Measurements from ENCODE around the gene CGREF1.

Gene CGREF1

DNA sequence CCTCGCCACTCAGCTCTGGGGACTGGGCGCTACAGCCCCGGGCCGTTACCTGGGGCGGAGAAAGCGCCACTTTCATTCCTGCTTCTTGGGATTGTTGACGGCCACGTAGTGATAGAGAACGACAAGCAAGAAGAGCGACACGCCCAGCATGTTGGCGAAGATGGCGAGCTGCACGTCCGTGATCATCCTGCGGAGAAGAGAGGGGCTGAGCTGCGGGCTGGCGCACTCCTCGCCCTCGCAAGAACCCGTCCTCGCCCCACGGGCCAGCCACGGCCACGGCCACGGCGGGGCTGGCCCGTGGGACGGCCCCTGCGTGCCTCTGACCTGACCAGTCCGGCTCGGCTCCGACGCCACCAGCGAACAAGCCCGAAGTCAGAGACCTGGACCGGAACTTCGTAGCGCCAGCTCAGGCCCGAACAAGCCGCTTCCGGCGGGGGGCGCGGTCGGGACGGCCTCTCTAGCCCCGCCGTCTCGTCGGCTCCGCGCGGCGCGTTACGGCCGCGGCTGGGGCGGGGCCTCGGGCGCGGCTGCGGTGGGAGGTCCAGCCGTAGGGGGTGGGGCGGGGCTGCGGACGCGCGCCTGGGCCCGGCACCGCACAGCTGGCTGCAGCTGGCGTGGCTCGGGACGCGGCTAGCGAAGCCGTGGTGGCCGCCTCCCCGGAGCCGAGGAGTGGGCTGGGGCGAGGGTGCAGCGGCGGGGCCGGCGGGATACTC, 47.5 kb downstream of the CGREF1 start, which contains the start of gene OST4:
Gene OST4, minus strand, starts transcription at position 378 of the 713 bp plus-strand sequence.
- peak; percentile 98 for DNase-seq

- no peak for DNase-seq
Measured at GRCh38 chr2:27070653-27071276, 48.2 kb downstream of the CGREF1 start.

DNA sequence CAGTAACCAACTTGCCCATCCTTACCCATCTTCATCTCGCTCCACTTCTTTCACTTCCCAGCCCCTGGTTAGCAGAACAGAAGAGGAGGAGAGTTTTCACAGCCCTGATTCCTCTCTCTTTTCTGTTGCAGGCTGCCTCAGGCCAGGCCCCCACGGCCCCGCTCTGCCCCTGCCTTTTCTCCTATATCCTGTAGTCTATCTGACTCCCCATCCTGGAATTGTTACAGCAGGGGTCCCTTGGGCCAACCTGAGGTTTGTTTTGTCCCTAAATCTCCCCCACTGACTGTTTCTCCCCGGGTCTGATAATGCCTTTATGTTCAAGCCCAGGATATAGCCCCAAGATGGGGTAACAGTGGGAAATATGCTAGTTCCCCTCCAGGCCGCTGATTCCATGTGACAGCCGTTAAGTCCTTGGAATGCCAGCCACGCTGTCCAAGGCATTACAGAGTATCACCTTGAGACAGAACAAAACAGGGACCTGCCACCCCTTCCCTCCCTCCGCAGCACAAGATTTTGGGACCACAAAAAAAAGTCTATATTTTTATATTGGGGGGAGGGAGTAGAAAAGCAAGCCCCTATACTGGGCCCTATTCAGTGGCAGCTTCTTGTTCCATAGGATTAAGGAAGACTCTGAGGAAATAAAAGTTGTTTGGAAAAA, 48.8 kb downstream of the CGREF1 start:
- DNase-seq: no peak

DNA sequence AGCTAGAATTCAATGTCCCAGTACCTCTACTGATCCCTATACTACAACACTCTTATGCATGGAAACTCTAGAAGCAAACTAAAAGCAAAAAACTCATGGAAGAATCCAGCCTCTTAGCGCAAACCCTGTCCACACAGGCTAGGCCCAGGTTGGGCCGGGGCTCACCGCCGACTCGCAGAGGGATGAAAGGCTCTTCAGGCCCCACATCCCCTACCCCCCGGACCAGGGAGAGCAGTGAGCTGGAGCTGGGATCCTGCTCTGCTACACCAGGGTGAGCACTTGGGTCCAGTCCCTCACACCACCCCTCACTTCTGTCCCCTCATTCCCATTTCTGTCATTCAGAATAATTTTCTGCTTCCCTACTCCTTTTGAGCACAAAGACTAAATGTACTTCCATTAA, 49.5 kb downstream of the CGREF1 start:
- no peak for DNase-seq

DNA sequence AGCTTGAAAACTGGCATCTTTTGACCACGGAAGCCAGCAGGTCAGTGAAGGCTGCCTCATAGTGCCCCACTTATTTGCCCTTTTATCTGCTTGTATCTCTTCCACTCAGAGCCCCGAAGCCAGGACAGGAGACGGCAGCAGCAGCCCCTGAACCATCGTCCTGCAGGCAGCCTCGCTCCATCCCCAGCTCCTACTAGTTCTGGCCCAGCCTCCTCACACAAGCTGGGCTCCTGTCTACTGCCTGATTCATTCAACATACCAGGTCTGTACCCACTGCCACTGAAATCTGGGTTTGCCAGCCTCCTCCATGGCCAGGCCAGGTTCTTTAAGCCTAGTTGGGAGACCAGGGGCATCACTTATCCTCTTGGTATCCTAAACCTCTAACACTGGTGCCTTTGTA, 51.5 kb downstream of the CGREF1 start:
- no peak for DNase-seq

GRCh38 chr2:27065128-27065527, 53.8 kb downstream of the CGREF1 start:
- DNase-seq: no peak

DNA sequence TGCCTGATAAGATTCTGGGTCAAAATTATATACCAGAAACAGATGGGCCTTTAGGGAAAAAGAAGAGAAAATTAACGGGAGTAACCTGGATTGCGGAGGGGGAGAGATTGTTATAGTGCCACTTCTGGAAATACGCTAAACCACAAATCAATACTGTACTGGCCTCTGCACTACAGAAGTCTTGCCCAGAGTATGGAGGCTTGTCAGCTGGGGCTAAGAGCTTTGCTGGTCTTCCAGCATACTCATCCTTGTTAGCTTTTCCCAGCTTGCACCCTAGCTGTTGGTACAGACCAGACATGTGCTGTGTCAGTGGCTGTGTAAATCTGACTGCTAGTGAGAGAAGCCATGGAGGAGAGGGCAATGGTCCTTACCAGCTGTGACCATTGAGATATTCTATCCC, 58.6 kb downstream of the CGREF1 start:
- DNase-seq: no peak

DNA sequence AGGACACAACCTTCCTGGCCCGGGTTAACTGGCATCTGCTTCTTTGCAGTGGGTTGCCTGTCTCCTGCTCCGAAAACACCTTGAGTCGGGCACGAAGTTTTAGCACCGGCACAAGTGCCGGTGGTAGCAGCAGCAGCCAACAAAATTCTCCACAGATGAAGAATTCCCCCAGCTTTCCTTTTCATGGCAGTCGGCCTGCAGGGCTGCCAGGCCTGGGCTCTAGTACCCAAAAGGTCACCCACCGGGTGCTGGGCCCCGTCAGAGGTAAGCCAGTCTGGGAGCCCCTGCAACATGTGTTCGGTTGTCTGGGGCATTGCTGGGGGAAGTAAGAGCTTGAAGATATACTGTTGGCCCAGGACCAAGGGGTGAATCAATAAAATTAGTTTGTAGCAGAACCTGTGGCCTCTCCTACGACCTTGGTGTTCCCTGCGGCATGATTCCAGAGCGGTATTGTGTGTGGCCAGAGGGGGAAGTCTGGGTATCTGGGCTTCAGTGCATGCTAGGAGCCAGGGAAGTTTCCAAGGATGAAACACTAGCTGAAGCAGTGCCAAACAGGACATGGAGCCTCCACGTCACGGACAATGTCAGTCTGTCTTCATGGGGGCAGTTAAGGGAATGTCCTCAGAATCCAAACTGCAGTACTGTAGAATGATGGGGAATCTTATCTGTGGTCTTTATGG, 59.6 kb downstream of the CGREF1 start:
- DNase-seq: no peak

DNA sequence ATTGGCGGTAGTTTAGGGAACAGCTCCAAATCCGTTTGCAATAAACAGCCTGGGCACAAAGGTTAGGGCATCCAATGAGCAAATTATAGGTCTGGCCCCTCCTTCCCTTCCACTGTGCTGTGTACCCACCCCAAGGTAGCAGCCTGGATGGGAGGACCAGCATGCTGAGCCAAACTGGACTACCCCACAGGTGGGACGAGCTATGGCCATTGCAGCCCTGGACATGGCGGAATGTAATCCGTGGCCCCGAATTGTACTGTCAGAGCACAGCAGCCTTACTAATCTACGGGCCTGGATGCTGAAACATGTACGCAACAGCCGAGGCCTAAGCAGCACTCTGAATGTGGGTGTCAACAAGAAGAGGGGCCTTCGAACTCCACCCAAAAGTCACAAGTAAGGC, 60.7 kb downstream of the CGREF1 start:
- DNase-seq: no peak

DNA sequence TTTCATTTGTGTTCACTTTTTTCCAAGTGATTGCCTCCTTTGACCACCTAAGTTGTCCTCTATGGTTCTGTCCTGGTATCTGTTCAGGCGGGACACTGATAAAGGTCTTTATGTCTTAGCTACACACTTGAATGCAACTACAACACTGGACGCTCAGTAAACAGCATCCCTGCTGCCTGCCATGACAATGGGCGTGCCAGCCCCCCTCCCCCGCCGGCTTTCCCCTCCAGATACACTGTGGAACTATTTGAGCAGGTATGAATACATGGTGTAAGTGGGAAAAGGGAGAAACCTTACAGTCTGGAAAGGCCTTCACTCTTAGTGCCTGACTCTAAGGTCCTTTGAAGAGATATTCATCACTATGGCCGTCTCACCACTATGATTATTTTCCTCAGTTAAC, 61.7 kb downstream of the CGREF1 start:
- DNase-seq: no peak

DNA sequence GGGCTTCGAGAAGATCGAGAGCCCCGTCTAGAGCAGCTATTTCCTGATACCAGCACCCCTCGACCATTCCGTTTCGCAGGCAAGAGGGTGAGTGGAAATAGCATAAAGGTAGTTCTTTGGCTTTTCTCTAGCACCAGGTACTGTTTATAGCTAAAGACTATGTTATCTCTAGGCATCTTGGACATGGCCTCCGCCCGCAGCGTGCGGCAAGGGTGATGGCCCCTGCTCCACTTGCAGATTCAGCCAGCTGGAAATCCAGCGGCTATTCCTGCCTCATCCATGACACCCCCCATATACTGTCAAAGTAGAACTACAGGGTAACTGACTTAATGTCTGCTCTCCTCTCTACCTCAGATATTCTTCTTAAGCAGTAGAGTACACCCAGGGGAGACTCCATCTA, 64.2 kb downstream of the CGREF1 start:
- DNase-seq: no peak

- DNase-seq: no peak
Measured at GRCh38 chr2:27053776-27054175, 65.2 kb downstream of the CGREF1 start.

GRCh38 chr2:27053321-27053720, 65.6 kb downstream of the CGREF1 start:
- no peak for DNase-seq

GRCh38 chr2:27051902-27052645, 66.9 kb downstream of the CGREF1 start:
- DNase-seq: no peak

DNA sequence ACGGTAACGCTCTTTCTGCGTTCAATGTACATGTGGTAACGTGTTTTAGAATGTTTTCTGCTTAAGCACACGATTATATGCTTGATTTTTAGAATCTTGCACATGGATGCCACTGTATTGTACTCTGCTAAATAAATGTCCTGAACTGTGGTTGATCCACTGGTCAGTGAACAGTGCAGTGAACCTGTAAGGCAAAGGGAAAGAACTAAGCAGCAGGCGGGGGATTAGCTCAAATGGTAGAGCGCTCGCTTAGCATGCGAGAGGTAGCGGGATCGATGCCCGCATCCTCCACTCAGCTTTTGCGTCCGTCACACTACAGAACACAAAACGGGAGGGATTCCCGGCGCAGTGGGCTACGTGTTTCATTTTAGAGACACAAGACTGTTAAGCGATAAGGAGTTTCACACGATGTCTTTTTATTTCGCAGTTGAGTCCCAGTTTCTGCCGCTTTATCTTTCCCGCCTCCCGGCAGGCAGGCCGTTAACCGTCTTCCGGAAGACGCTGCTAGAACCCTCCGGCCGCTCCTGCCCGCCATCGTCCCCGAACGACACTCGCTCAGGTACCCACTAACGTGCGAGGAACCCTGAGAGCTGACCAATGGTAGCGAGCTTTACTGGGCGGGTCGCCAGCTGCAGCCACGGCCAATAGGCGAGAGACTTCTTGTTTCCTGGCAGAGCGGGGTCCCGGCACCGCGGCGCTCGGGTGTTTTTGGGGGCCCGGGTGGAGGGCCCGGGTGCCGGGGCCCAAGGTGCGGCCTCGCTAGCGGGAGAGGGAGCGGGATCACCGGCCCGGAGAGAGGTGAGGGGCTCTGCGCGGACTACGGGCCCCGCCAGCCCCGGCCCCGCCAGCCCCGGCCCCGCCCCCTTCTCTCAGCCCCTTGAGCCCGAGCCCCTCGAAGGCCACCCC, 67.7 kb downstream of the CGREF1 start, which contains the start of gene AGBL5:
Gene AGBL5, plus strand, starts transcription at position 673 of the 906 bp plus-strand sequence. CDS start 1,291 bp downstream, outside the sequence.
- peak; percentile 93 for DNase-seq
